HepG2 (cell line): ENCODE measurements around the gene CLEC16A. TPM values are rescaled to one million over a fixed set of nuclear protein-coding genes. Genes with fewer than 3 reads are reported as not detected.
A peak's percentile ranks its signal among the peaks of the same experiment; 100 is the strongest.

Experiments used
- CBFB ChIP-seq: sonication (generic); formaldehyde crosslinking; IDR thresholded peaks from 2 replicates; pipeline ENCODE4 v1.4.0; 2020; ENCODE audit warnings: missing genetic modification reagents
- DRAP1 ChIP-seq: IDR thresholded peaks from 2 replicates; pipeline ENCODE4 v1.6.1; 2016; ENCODE audit warnings: missing genetic modification reagents, missing compliant biosample characterization
- EEA1 ChIP-seq: sonication (generic); formaldehyde crosslinking; IDR thresholded peaks from 2 replicates; pipeline ENCODE4 v1.5.1; 2020; ENCODE audit warnings: mild to moderate bottlenecking, missing genetic modification reagents, borderline replicate concordance
- EP300 ChIP-seq, 3 experiments: sonication (generic) in 1 of 3; formaldehyde crosslinking in 1 of 3; IDR thresholded peaks; 2 replicates each; pipeline versions ENCODE4 v1.5.1 to v1.6.1; 2011 to 2020; ENCODE audit warnings: low read depth in 2 of 3, low read length in 2 of 3, borderline replicate concordance in 1 of 3, improper control_type of control experiment in 1 of 3, mild to moderate bottlenecking in 1 of 3, missing genetic modification reagents in 1 of 3, moderate library complexity in 1 of 3
- FOSL2 ChIP-seq: sonication (generic); formaldehyde crosslinking; IDR thresholded peaks from 2 replicates; pipeline ENCODE4 v1.4.0; 2020; ENCODE audit warnings: missing genetic modification reagents
- HOXA5 ChIP-seq: sonication (generic); formaldehyde crosslinking; IDR thresholded peaks from 2 replicates; pipeline ENCODE4 v1.4.0; 2020; ENCODE audit warnings: missing genetic modification reagents
- IRF2 ChIP-seq: IDR thresholded peaks from 2 replicates; pipeline ENCODE4 v1.6.1; 2018; ENCODE audit warnings: missing genetic modification reagents, missing compliant biosample characterization
- MAFG ChIP-seq: sonication (generic); formaldehyde crosslinking; IDR thresholded peaks from 2 replicates; pipeline ENCODE4 v1.5.1; 2020; ENCODE audit warnings: mild to moderate bottlenecking, missing genetic modification reagents
- MEIS2 ChIP-seq: sonication (generic); formaldehyde crosslinking; IDR thresholded peaks from 2 replicates; pipeline ENCODE4 v1.9.0; 2021; ENCODE audit warnings: mild to moderate bottlenecking, missing genetic modification reagents
- RFXAP ChIP-seq: sonication (generic); formaldehyde crosslinking; IDR thresholded peaks from 2 replicates; pipeline ENCODE4 v1.4.0; 2020; ENCODE audit warnings: missing genetic modification reagents, borderline replicate concordance
- ZBTB26 ChIP-seq: IDR thresholded peaks from 2 replicates; pipeline ENCODE4 v1.6.1; 2016; ENCODE audit warnings: missing compliant biosample characterization, missing genetic modification reagents, borderline replicate concordance
- ZBTB42 ChIP-seq: sonication (generic); formaldehyde crosslinking; IDR thresholded peaks from 2 replicates; pipeline ENCODE4 v1.5.0; 2020; ENCODE audit warnings: mild to moderate bottlenecking, missing genetic modification reagents
- ZBTB8A ChIP-seq: sonication (generic); formaldehyde crosslinking; IDR thresholded peaks from 2 replicates; pipeline ENCODE4 v1.4.0; 2020; ENCODE audit warnings: mild to moderate bottlenecking, low read depth, missing genetic modification reagents, borderline replicate concordance
- ZC3H13 ChIP-seq: sonication (generic); formaldehyde crosslinking; IDR thresholded peaks from 2 replicates; pipeline ENCODE4 v1.8.1; 2023; ENCODE audit warnings: mild to moderate bottlenecking, missing genetic modification reagents, moderate library complexity
- ZGPAT ChIP-seq: IDR thresholded peaks from 2 replicates; pipeline ENCODE4 v1.6.1; 2016; ENCODE audit warnings: mild to moderate bottlenecking
- ZIK1 ChIP-seq: sonication (generic); formaldehyde crosslinking; IDR thresholded peaks from 2 replicates; pipeline ENCODE4 v1.5.0; 2020; ENCODE audit warnings: mild to moderate bottlenecking, low read depth, missing genetic modification reagents, borderline replicate concordance
- ZNF224 ChIP-seq: sonication (generic); formaldehyde crosslinking; IDR thresholded peaks from 2 replicates; pipeline ENCODE4 v1.5.0; 2020; ENCODE audit warnings: mild to moderate bottlenecking, missing genetic modification reagents
- ZNF292 ChIP-seq: sonication (generic); formaldehyde crosslinking; IDR thresholded peaks from 2 replicates; pipeline ENCODE4 v1.8.1; 2022; ENCODE audit warnings: mild to moderate bottlenecking, low read depth, missing genetic modification reagents, borderline replicate concordance
- ZNF362 ChIP-seq: sonication (generic); formaldehyde crosslinking; IDR thresholded peaks from 2 replicates; pipeline ENCODE4 v1.4.0; 2020; ENCODE audit warnings: missing genetic modification reagents, mild to moderate bottlenecking, borderline replicate concordance
- ZNF501 ChIP-seq: sonication (generic); formaldehyde crosslinking; IDR thresholded peaks from 2 replicates; pipeline ENCODE4 v1.5.1; 2020; ENCODE audit warnings: mild to moderate bottlenecking, moderate library complexity, missing genetic modification reagents
- ZNF781 ChIP-seq: sonication (generic); formaldehyde crosslinking; IDR thresholded peaks from 2 replicates; pipeline ENCODE4 v1.5.1; 2020; ENCODE audit warnings: borderline replicate concordance, mild to moderate bottlenecking, missing genetic modification reagents; ENCODE audit errors: not compliant biosample characterization
- polyA plus RNA-seq, 8 experiments: library from polyadenylated mRNA; depleted of rRNA in 3 of 8; stranded (reverse) in 7 of 8; unstranded in 1 of 8; fragments of >200 nt; fragmentation: Illumina TruSeq in 4 of 8; extraction: Trizol in 4 of 8; gene quantifications; 2 replicates each; pipeline versions ENCODE4 v1.2.1 to v1.2.3, GENCODE V29; 2011 to 2016; ENCODE audit warnings: low read depth in 4 of 8, missing spikeins in 1 of 8, mixed read lengths in 1 of 8; ENCODE audit not compliant: insufficient read depth in 1 of 8
- total RNA-seq, 5 experiments: library from RNA; depleted of rRNA; stranded (reverse); fragments of >200 nt; fragmentation: Illumina TruSeq; extraction: Trizol; gene quantifications; 2 replicates each; pipeline ENCODE4 v1.2.3, GENCODE V29; 2016; ENCODE audit warnings: low read depth in 1 of 5

CLEC16A gene
- total and polyA plus RNA-seq, 2 of the 13 experiments (the other 11 are each of a cell fraction or from before 2014, with no cell fraction given) = 8.5 to 10.3 TPM

GRCh38 chr16:10964039-10964890, 19.9 kb downstream of the CLEC16A start (continued):
- TF ChIP-seq FOSL2 (CRISPR knock-in tag) (peak; percentile 44), ZBTB8A (CRISPR knock-in tag) (peak; percentile 66; the same call in 1 of the 2 replicates), CBFB (CRISPR knock-in tag) (peak; percentile 80; the same call in 1 of the 2 replicates), MAFG (CRISPR knock-in tag) (no peak), ZNF224 (CRISPR knock-in tag) (peak; percentile 31; the same call in 1 of the 2 replicates), ZGPAT (peak; percentile 64; the same call in 1 of the 2 replicates), EP300 (IDR thresholded peaks at IDR 0.05; ENCODE audit: low read depth in 2 of 2, low read length in 2 of 2) (peak in 1 of 2 experiments; percentile 52; a peak in 1 of 4 replicates), EP300 (CRISPR knock-in tag; IDR thresholded peaks at IDR 0.05; ENCODE audit: borderline replicate concordance) (no peak), ZNF362 (peak; percentile 28; the same call in 1 of the 2 replicates), ZC3H13 (CRISPR knock-in tag) (no peak), EEA1 (CRISPR knock-in tag) (peak; percentile 64; the same call in 1 of the 2 replicates), ZIK1 (CRISPR knock-in tag) (0 out of 2 replicates have a peak, but pooled peaks have one; percentile 54), ZBTB26 (CRISPR knock-in tag) (peak; percentile 68), ZBTB42 (CRISPR knock-in tag) (peak; percentile 58; the same call in 1 of the 2 replicates), MEIS2 (CRISPR knock-in tag) (peak; percentile 78; the same call in 1 of the 2 replicates), ZNF292 (CRISPR knock-in tag) (0 out of 2 replicates have a peak, but pooled peaks have one; percentile 23), HOXA5 (CRISPR knock-in tag) (0 out of 2 replicates have a peak, but pooled peaks have one; percentile 32), ZNF501 (CRISPR knock-in tag) (peak; percentile 50; the same call in 1 of the 2 replicates), ZNF781 (CRISPR knock-in tag) (peak; percentile 80), RFXAP (CRISPR knock-in tag) (no peak), IRF2 (peak; percentile 54; the same call in 1 of the 2 replicates), DRAP1 (CRISPR knock-in tag) (0 out of 2 replicates have a peak, but pooled peaks have one; percentile 58)
